GM12875 (cell line): ENCODE data around the gene WDR54.
"Not testable (repeated sequence)": the region's sequence is repeated elsewhere in the genome, so short reads cannot be mapped to it uniquely, and the experiment has no call there.

Experiments
- H3K4me3 ChIP-seq: one replicate; pipeline ENCODE4 v1.5.1; 2011; ENCODE audit warnings: low read depth, low read length, control low read depth
- CTCF ChIP-seq: IDR thresholded peaks from 2 replicates; pipeline ENCODE4 v1.5.1; 2011; ENCODE audit warnings: low read depth, mild to moderate bottlenecking, control low read depth, inconsistent platforms, low read length, moderate library complexity, borderline replicate concordance; ENCODE audit not compliant: insufficient read depth

The WDR54 gene

GRCh38 chr2:74457549-74458131 is 36.1 kb downstream of the WDR54 start:
- peak overlapping the region; percentile 74 for H3K4me3 ChIP-seq
- TF ChIP-seq CTCF: no peak

- peak within 1 kb of the TSS; percentile 74 for H3K4me3 ChIP-seq
- no peak for TF ChIP-seq CTCF
Measured at GRCh38 chr2:74458132-74458937, 36.8 kb downstream of the WDR54 start, which contains the start of gene WBP1. TSS of gene WBP1 (plus strand) at chr2:74458438. CDS start at chr2:74458603, 165 bp downstream.

GRCh38 chr2:74458938-74459363 is 37.4 kb downstream of the WDR54 start:
- peak overlapping the region; percentile 57 for H3K4me3 ChIP-seq

GRCh38 chr2:74459503-74460118 is 38.1 kb downstream of the WDR54 start:
- H3K4me3 ChIP-seq: peak overlapping the region; percentile 13

More at GRCh38 chr2:74458938-74459363, 37.4 kb downstream of the WDR54 start:
- TF ChIP-seq CTCF: no peak

GRCh38 chr2:74460187-74460586 is 38.7 kb downstream of the WDR54 start:
- not testable (repeated sequence) for H3K4me3 ChIP-seq

GRCh38 chr2:74461187-74462053 is 39.9 kb downstream of the WDR54 start:
- TF ChIP-seq CTCF: peak; percentile 45; the same call in 1 of the 2 replicates
- H3K4me3 ChIP-seq: no peak overlapping the region

- no peak overlapping the region for H3K4me3 ChIP-seq
- no peak for TF ChIP-seq CTCF
Measured at GRCh38 chr2:74462054-74462785, 40.7 kb downstream of the WDR54 start.
